ENCODE data around the gene PARVG. TPM values are rescaled to one million over a fixed set of nuclear protein-coding genes. Genes with fewer than 3 reads are reported as not detected.

The PARVG gene
- total RNA-seq, 1 donor from 2014 or later = not detected

DNA sequence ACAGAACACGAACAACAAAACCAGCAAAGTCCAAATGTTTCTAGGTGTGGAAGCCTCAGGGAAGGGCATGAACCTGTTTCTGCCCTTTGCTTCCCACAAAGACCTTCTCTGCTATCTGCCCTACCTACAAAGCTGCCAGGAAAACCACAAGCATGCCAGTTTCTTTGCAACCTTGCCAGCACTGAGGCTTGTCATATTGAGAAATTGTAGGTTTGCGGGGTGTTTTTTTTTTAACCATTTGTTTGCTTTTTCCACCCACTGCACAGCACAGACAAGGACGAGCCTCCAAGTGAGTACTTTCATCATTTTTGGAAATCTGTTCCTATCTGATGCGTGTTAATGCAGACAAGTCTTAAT, 12.8 kb downstream of the PARVG start:
- Histone ChIP-seq H3K27me3 (ENCODE audit: control insufficient read depth, insufficient read depth, low read length) (peaks cover 6% of the 10 kb centered on the region), H3K4me3 (ENCODE audit: low read depth, low read length) (no peak overlapping the region), H3K36me3 (ENCODE audit: control insufficient read depth, insufficient read depth, low read length) (no peaks in the 10 kb centered on the region)
- TF ChIP-seq, protein P1, sequence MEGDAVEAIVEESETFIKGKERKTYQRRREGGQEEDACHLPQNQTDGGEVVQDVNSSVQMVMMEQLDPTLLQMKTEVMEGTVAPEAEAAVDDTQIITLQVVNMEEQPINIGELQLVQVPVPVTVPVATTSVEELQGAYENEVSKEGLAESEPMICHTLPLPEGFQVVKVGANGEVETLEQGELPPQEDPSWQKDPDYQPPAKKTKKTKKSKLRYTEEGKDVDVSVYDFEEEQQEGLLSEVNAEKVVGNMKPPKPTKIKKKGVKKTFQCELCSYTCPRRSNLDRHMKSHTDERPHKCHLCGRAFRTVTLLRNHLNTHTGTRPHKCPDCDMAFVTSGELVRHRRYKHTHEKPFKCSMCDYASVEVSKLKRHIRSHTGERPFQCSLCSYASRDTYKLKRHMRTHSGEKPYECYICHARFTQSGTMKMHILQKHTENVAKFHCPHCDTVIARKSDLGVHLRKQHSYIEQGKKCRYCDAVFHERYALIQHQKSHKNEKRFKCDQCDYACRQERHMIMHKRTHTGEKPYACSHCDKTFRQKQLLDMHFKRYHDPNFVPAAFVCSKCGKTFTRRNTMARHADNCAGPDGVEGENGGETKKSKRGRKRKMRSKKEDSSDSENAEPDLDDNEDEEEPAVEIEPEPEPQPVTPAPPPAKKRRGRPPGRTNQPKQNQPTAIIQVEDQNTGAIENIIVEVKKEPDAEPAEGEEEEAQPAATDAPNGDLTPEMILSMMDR (IDR thresholded peaks at IDR 0.05; ENCODE audit: insufficient read depth, low read length, severe bottlenecking) = no peak
- FAIRE-seq (peak; percentile 70), DNase-seq (ENCODE audit: low read depth) (peak; percentile 8)

DNA sequence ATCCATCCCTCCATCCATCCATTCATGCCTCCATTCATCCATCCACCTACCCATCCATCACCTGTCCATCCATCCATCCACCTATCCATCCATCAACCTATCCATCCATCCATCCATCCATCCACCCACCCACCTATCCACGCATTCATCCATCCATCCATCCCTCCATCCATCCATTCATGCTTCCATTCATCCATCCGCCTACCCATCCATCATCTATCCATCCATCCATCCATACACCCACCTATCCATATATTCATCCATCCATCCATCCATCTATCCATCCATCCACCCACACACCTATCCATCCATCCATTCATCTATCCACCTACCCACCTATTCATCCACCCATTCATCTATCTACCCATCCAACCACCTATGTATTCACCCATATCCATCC, 13.8 kb downstream of the PARVG start:
- TF ChIP-seq, protein P1 (IDR thresholded peaks at IDR 0.05; ENCODE audit: insufficient read depth, low read length, severe bottlenecking) = no peak
- H3K4me3 ChIP-seq (ENCODE audit: low read depth, low read length) = no peak overlapping the region
- no peak for DNase-seq (ENCODE audit: low read depth)
- no peaks in the 10 kb centered on the region for H3K36me3 ChIP-seq (ENCODE audit: control insufficient read depth, insufficient read depth, low read length)
- FAIRE-seq = no peak
- peaks cover 6% of the 10 kb centered on the region for H3K27me3 ChIP-seq (ENCODE audit: control insufficient read depth, insufficient read depth, low read length)

DNA sequence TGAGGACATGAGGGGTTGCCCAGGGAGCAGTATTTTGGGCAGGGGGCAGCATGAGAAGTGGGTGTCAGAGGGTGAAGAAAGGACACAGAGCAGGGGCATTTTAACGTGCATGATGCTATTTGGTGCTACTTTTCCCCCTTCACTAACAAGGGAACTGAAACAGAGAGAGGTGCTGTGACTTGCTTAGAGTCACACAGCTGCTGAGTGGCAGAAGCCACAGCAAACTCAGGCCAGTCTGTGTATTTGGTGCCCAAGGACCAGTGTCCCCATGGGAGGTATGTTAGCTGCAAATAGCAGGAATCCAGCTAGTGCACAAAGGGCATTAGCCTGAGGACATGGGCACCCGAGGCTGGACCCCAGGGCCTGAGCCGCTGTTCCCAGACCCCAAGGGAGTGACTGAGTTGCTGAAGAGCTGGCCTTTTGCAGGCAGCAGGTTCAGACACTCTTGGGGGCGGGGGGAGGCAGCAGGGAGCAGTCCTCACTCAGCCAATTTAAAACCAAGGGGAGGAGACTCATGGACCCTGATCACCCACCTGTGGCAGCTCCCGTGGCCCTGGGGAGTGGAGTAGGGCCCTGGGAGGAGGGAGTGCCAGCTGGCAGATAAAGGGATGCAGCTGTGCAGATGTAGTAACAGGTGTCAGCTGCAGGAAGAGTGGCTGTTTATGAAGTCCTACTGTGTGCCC, 14.6 kb downstream of the PARVG start:
- no peaks in the 10 kb centered on the region for H3K36me3 ChIP-seq (ENCODE audit: control insufficient read depth, insufficient read depth, low read length)
- FAIRE-seq = no peak
- no peak for DNase-seq (ENCODE audit: low read depth)
- TF ChIP-seq, protein P1 (IDR thresholded peaks at IDR 0.05; ENCODE audit: insufficient read depth, low read length, severe bottlenecking) = no peak
- peaks cover 6% of the 10 kb centered on the region for H3K27me3 ChIP-seq (ENCODE audit: control insufficient read depth, insufficient read depth, low read length)
- H3K4me3 ChIP-seq (ENCODE audit: low read depth, low read length) = no peak overlapping the region

DNA sequence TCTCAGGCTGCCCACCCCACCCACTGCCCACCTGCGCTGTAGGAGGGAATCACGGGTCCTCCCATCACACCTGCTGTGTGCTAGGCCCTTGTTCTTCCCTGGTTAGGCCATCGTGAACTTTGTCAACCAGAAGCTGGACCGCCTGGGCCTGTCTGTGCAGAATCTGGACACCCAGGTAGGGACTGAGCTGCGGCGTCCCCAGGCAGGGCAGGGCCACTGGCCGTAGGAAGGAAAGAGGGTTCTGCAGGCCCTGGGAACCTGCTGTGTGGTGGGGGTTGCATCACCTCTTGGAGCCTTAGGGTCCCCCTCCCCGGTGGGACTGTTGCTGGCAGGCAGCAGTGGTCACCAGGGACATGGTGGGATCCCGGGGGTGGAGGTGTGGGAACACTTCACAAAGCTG, 15.5 kb downstream of the PARVG start:
- Histone ChIP-seq H3K27me3 (ENCODE audit: control insufficient read depth, insufficient read depth, low read length) (peaks cover 6% of the 10 kb centered on the region), H3K4me3 (ENCODE audit: low read depth, low read length) (no peak overlapping the region), H3K36me3 (ENCODE audit: control insufficient read depth, insufficient read depth, low read length) (no peaks in the 10 kb centered on the region)
- TF ChIP-seq, protein P1 (IDR thresholded peaks at IDR 0.05; ENCODE audit: insufficient read depth, low read length, severe bottlenecking) = no peak
- DNase-seq (ENCODE audit: low read depth) (no peak), FAIRE-seq (no peak)

DNA sequence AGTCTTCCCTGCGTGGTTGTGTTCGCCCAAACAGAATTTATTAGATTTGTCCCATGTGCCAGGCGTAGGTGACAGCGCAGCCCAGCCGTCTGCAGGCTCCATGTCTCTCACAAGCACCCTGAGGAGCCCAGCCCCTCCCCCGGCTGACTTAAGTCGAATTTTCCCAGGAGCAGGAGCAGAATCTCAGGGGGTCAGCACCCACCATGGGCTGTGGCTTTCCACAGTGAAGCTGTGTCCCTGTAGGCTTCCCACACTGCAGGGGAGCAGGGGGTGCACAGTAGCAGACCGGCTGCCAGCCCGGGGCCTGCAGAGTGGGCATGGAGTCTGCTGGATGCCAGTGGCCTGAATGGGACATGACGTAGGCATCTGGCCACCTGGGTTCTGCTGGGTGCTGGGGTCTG, 16.0 kb downstream of the PARVG start:
- Histone ChIP-seq H3K36me3 (ENCODE audit: control insufficient read depth, insufficient read depth, low read length) (no peaks in the 10 kb centered on the region), H3K27me3 (ENCODE audit: control insufficient read depth, insufficient read depth, low read length) (peaks cover 7% of the 10 kb centered on the region), H3K4me3 (ENCODE audit: low read depth, low read length) (no peak overlapping the region)
- FAIRE-seq = no peak
- DNase-seq (ENCODE audit: low read depth) = no peak
- TF ChIP-seq, protein P1 (IDR thresholded peaks at IDR 0.05; ENCODE audit: insufficient read depth, low read length, severe bottlenecking) = no peak

DNA sequence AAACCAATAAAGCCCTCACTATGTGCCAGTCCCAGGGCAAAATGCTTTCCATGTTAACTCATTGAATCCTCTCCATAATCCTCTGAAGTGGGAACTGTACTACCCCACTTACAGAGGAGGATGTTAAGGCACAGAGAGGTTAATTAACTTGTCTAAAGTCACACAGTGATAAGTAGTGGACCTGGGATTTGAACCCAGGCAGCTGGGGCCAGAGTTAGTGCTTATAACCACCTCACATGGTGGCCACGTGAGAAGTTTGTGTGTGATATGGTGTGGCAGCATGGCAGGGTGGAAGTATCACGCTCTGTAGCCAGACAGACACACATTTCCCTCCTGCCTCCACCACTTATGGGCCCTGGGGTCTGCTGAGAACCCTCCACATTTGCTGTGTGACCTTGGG, 16.5 kb downstream of the PARVG start:
- peak; percentile 43 for FAIRE-seq
- Histone ChIP-seq H3K4me3 (ENCODE audit: low read depth, low read length) (no peak overlapping the region), H3K27me3 (ENCODE audit: control insufficient read depth, insufficient read depth, low read length) (peaks cover 7% of the 10 kb centered on the region), H3K36me3 (ENCODE audit: control insufficient read depth, insufficient read depth, low read length) (no peaks in the 10 kb centered on the region)
- no peak for DNase-seq (ENCODE audit: low read depth)
- TF ChIP-seq, protein P1 (IDR thresholded peaks at IDR 0.05; ENCODE audit: insufficient read depth, low read length, severe bottlenecking) = no peak

All from bronchial epithelial cell (primary cell).